HEK293 (cell line): ENCODE measurements around the gene MKKS.

ENCODE experiments used
- CTCF ChIA-PET: fragments of 350-600 bp; formaldehyde crosslinking; extraction: SDS; loops from one replicate; lab custom pipeline; 2021; ENCODE audit warnings: antibody characterized with exemption; lab: Yijun Ruan, JAX
- POLR2A ChIA-PET: fragments of 300-600 bp; formaldehyde crosslinking; extraction: SDS; loops from one replicate; lab custom pipeline; 2020; ENCODE audit warnings: antibody characterized with exemption, inconsistent platforms; lab: Yijun Ruan, JAX
- H3K27ac ChIP-seq: fragments of 200-500 bp; sonication (Bioruptor generic); 2 replicates; pipeline ENCODE4 v1.5.1; 2014; ENCODE audit warnings: low read depth, low read length, control low read depth, inconsistent platforms; ENCODE audit errors: extremely low read depth
- H3K36me3 ChIP-seq, 2 experiments: fragments of 200-500 bp in 1 of 2; sonication (Bioruptor generic) in 1 of 2; 1 replicate in 1 of 2; 2 replicates in 1 of 2; pipeline ENCODE4 v1.5.1; 2014 to 2017; ENCODE audit warnings: inconsistent platforms in 2 of 2, low read length in 2 of 2; ENCODE audit not compliant: control insufficient read depth in 2 of 2, insufficient read depth in 1 of 2
- H3K4me1 ChIP-seq: fragments of 200-500 bp; sonication (Bioruptor generic); 2 replicates; pipeline ENCODE4 v1.5.1; 2014; ENCODE audit warnings: mild to moderate bottlenecking, low read length, inconsistent platforms; ENCODE audit not compliant: control insufficient read depth, insufficient read depth
- H3K4me3 ChIP-seq: 2 replicates; pipeline ENCODE4 v1.5.1; 2011; ENCODE audit warnings: low read depth, mild to moderate bottlenecking, control low read depth, low read length, moderate library complexity
- H3K9me3 ChIP-seq: fragments of 200-500 bp; sonication (Bioruptor generic); 2 replicates; pipeline ENCODE4 v1.5.1; 2014; ENCODE audit warnings: low read depth, low read length, inconsistent platforms; ENCODE audit not compliant: control insufficient read depth, insufficient read depth
- EGR2 ChIP-seq: fragments of 450-650 bp; formaldehyde crosslinking; IDR thresholded peaks from 2 replicates; pipeline ENCODE4 v1.5.1; 2016; ENCODE audit warnings: low read depth, missing biosample characterization, missing genetic modification characterization
- OSR2 ChIP-seq: fragments of 450-650 bp; formaldehyde crosslinking; IDR thresholded peaks from 2 replicates; pipeline ENCODE4 v1.5.1; 2016; ENCODE audit warnings: missing biosample characterization, missing genetic modification characterization
- TCF7L2 ChIP-seq: IDR thresholded peaks from 2 replicates; pipeline ENCODE4 v1.6.1; 2011; ENCODE audit warnings: low read depth, mild to moderate bottlenecking, inconsistent platforms, low read length, moderate library complexity, borderline replicate concordance
- TSHZ1 ChIP-seq: fragments of 450-650 bp; formaldehyde crosslinking; IDR thresholded peaks from 2 replicates; pipeline ENCODE4 v1.5.1; 2016; ENCODE audit warnings: missing biosample characterization, missing genetic modification characterization, borderline replicate concordance
- WT1 ChIP-seq: fragments of 450-650 bp; formaldehyde crosslinking; IDR thresholded peaks from 2 replicates; pipeline ENCODE4 v1.5.1; 2016; ENCODE audit warnings: missing biosample characterization, missing genetic modification characterization
- ZNF155 ChIP-seq: fragments of 450-650 bp; formaldehyde crosslinking; IDR thresholded peaks from 2 replicates; pipeline ENCODE4 v1.5.1; 2016; ENCODE audit warnings: missing biosample characterization, missing genetic modification characterization
- ZNF248 ChIP-seq: fragments of 450-650 bp; formaldehyde crosslinking; IDR thresholded peaks from 2 replicates; pipeline ENCODE4 v1.5.1; 2017; ENCODE audit warnings: missing biosample characterization, missing genetic modification characterization
- ZNF266 ChIP-seq: fragments of 450-650 bp; formaldehyde crosslinking; IDR thresholded peaks from 2 replicates; pipeline ENCODE4 v1.5.1; 2016; ENCODE audit warnings: missing biosample characterization, missing genetic modification characterization, low read depth
- ZNF274 ChIP-seq, 2 experiments: fragments of 200-500 bp in 1 of 2; fragments of 450-650 bp in 1 of 2; sonication (Bioruptor generic) in 1 of 2; formaldehyde crosslinking in 1 of 2; IDR thresholded peaks; 2 replicates each; pipeline versions ENCODE4 v1.5.1 to v1.6.1; 2014 to 2016; ENCODE audit warnings: borderline replicate concordance in 1 of 2, inconsistent platforms in 1 of 2, low read length in 1 of 2, missing biosample characterization in 1 of 2, missing genetic modification characterization in 1 of 2
- ZNF518A ChIP-seq: fragments of 450-650 bp; formaldehyde crosslinking; conservative IDR thresholded peaks from 2 replicates; pipeline ENCODE4 v1.5.1; 2016; ENCODE audit warnings: low read depth, missing biosample characterization, missing genetic modification characterization
- ZNF585B ChIP-seq: fragments of 450-650 bp; formaldehyde crosslinking; IDR thresholded peaks from 2 replicates; pipeline ENCODE4 v1.5.1; 2016; ENCODE audit warnings: missing biosample characterization, missing genetic modification characterization
- ZNF621 ChIP-seq: fragments of 450-650 bp; formaldehyde crosslinking; IDR thresholded peaks from 2 replicates; pipeline ENCODE4 v1.5.1; 2017; ENCODE audit warnings: missing biosample characterization, missing genetic modification characterization
- ZNF768 ChIP-seq: fragments of 450-650 bp; formaldehyde crosslinking; IDR thresholded peaks from 2 replicates; pipeline ENCODE4 v1.5.1; 2018; ENCODE audit warnings: missing biosample characterization, mild to moderate bottlenecking, missing genetic modification characterization
- TF ChIP-seq, protein P1 (sequence below): fragments of 450-650 bp; formaldehyde crosslinking; IDR thresholded peaks from 2 replicates; pipeline ENCODE4 v1.5.1; 2016; ENCODE audit warnings: missing biosample characterization, missing genetic modification characterization
- TF ChIP-seq, protein P2 (sequence below): fragments of 450-650 bp; formaldehyde crosslinking; IDR thresholded peaks from 2 replicates; pipeline ENCODE4 v1.5.1; 2016; ENCODE audit warnings: missing biosample characterization, missing genetic modification characterization
- TF ChIP-seq, protein P3 (sequence below): fragments of 450-650 bp; formaldehyde crosslinking; IDR thresholded peaks from 2 replicates; pipeline ENCODE4 v1.5.1; 2017; ENCODE audit warnings: missing biosample characterization, missing genetic modification characterization
- TF ChIP-seq, protein P4 (sequence below): fragments of 450-650 bp; formaldehyde crosslinking; IDR thresholded peaks from 2 replicates; pipeline ENCODE4 v1.5.1; 2016; ENCODE audit warnings: missing biosample characterization, missing genetic modification characterization

Gene MKKS

GRCh38 chr20:10448270-10449156 lies 14.5 kb upstream of the MKKS start:
- TF ChIP-seq ZNF248 (no peak), TCF7L2 (no peak), ZNF274 (IDR thresholded peaks at IDR 0.05; ENCODE audit: low read length) (no peak), ZNF274 (tag by site-specific recombination; IDR thresholded peaks at IDR 0.05; ENCODE audit: borderline replicate concordance) (no peak), OSR2 (no peak), ZNF518A (tag by site-specific recombination) (no peak), EGR2 (tag by site-specific recombination) (no peak), ZNF585B (tag by site-specific recombination) (no peak), ZNF621 (tag by site-specific recombination) (no peak), TSHZ1 (tag by site-specific recombination) (no peak), ZNF155 (no peak), ZNF768 (tag by site-specific recombination) (no peak), WT1 (tag by site-specific recombination) (no peak), ZNF266 (tag by site-specific recombination) (no peak)
- TF ChIP-seq, protein P1, sequence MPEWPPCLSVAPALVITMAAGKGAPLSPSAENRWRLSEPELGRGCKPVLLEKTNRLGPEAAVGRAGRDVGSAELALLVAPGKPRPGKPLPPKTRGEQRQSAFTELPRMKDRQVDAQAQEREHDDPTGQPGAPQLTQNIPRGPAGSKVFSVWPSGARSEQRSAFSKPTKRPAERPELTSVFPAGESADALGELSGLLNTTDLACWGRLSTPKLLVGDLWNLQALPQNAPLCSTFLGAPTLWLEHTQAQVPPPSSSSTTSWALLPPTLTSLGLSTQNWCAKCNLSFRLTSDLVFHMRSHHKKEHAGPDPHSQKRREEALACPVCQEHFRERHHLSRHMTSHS (tag by site-specific recombination): no peak
- TF ChIP-seq, protein P2, sequence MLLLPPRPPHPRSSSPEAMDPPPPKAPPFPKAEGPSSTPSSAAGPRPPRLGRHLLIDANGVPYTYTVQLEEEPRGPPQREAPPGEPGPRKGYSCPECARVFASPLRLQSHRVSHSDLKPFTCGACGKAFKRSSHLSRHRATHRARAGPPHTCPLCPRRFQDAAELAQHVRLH (tag by site-specific recombination): no peak
- TF ChIP-seq, protein P3, sequence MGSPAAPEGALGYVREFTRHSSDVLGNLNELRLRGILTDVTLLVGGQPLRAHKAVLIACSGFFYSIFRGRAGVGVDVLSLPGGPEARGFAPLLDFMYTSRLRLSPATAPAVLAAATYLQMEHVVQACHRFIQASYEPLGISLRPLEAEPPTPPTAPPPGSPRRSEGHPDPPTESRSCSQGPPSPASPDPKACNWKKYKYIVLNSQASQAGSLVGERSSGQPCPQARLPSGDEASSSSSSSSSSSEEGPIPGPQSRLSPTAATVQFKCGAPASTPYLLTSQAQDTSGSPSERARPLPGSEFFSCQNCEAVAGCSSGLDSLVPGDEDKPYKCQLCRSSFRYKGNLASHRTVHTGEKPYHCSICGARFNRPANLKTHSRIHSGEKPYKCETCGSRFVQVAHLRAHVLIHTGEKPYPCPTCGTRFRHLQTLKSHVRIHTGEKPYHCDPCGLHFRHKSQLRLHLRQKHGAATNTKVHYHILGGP (tag by site-specific recombination): no peak
- TF ChIP-seq, protein P4, sequence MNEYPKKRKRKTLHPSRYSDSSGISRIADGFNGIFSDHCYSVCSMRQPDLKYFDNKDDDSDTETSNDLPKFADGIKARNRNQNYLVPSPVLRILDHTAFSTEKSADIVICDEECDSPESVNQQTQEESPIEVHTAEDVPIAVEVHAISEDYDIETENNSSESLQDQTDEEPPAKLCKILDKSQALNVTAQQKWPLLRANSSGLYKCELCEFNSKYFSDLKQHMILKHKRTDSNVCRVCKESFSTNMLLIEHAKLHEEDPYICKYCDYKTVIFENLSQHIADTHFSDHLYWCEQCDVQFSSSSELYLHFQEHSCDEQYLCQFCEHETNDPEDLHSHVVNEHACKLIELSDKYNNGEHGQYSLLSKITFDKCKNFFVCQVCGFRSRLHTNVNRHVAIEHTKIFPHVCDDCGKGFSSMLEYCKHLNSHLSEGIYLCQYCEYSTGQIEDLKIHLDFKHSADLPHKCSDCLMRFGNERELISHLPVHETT (tag by site-specific recombination): no peak
- TF ChIP-seq, all 188 proteins: peak for 0
- no peaks in the 10 kb centered on the region for H3K9me3 ChIP-seq
- H3K36me3 ChIP-seq: no peaks in the 10 kb centered on the region
- peaks cover 3% of the 10 kb centered on the region; the same call in 1 of the 2 replicates for H3K4me1 ChIP-seq
- CTCF ChIA-PET: interaction anchor here (0.6 to 0.7 kb wide), 2 partner anchors 470 to 832 kb away, joined by 3 to 4 read pairs; no protein-coding TSS in a partner anchor
- POLR2A ChIA-PET: no interaction called here
- H3K4me3 ChIP-seq: no peak overlapping the region
- H3K27ac ChIP-seq: no peak overlapping the region
